Motor neuron (in vitro differentiated cells): ENCODE data around the gene NDUFAF8. TPM values are rescaled to one million over a fixed set of nuclear protein-coding genes. Genes with fewer than 3 reads are reported as not detected.

Experiments
- ATAC-seq, 8 experiments: fragments of 200-7000 bp; cut with Tn5 transposase; replicated peaks in 6 of 8; 2 replicates each; pipeline ENCODE4 v1.8.0; 2021; ENCODE audit warnings: mild to moderate bottlenecking in 8 of 8, moderate library complexity in 8 of 8
- H3K27ac ChIP-seq, 2 donors: fragments of 250-450 bp; sonication (Bioruptor Pico); 2 replicates each; pipeline ENCODE4 v1.9.0; 2021; ENCODE audit warnings: antibody characterized with exemption in 2 of 2, mild to moderate bottlenecking in 2 of 2, moderate library complexity in 1 of 2
- H3K4me1 ChIP-seq, 2 donors: fragments of 250-450 bp; sonication (Bioruptor Pico); replicated peaks in 1 of 2; 2 replicates each; pipeline ENCODE4 v1.6.1; 2021; ENCODE audit warnings: antibody characterized with exemption in 2 of 2, mild to moderate bottlenecking in 2 of 2, moderate library complexity in 1 of 2
- H3K4me3 ChIP-seq, 5 donors: fragments of 250-450 bp; sonication (Bioruptor Pico); 2 replicates each; pipeline ENCODE4 v1.9.0; 2021; ENCODE audit warnings: antibody characterized with exemption in 5 of 5, mild to moderate bottlenecking in 5 of 5, moderate library complexity in 4 of 5
- WGBS, 10 experiments: fragments of 450-650 bp; shearing (Covaris generic); methylation state at CpG; one replicate each; pipeline ENCODE4 v1.0.0; 2022; 5-methylcytosine and 5-hydroxymethylcytosine counted together
- in situ Hi-C, 9 experiments: fragments of 400-800 bp; cut with MboI; loops; one replicate each; pipeline ENCODE4 v1.15.0; 2021; ENCODE audit warnings: low sequenced_read_pairs in 9 of 9, low pct_unique_long_range_greater_than_20kb in 2 of 9; ENCODE audit not compliant: unreplicated experiment in 9 of 9
- total RNA-seq, 8 experiments: library from RNA; unstranded; fragments of 300-600 nt; gene quantifications; 2 replicates each; pipeline versions ENCODE4 v1.2.3 to v1.2.4, GENCODE V29; 2022

Gene NDUFAF8
- total RNA-seq, 8 experiments from 2014 or later: 23.9 to 200 (median 94.8) TPM

DNA sequence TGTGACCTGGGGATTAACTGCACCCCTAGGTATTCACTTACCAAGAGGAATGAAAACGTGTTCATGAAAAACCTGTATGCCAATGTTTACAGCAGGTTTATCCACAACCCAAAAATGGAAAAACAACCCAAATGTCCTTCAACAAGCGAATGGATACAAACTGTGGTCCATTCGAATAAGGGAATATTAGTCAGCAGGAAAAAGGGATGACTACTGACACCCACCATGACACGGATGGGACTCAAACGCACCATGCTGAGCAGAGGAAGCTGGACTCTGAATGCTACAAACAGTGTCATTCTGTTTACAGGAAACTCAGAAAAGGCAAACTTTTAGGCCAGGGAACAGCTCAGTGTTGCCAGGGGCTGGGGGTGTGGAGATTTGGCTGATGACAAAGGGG lies 51.1 kb downstream of the NDUFAF8 start:
- no peak for ATAC-seq
- WGBS, 10 experiments: 80 to 100% (median 93%) methylated on average over 1 to 5 of the region's 5 CpGs; no CpG with 5 or more reads in 1 of the 10 experiments
- H3K27ac ChIP-seq: no peak overlapping the region
- in situ Hi-C loops: loop anchor here in 3 of 9 experiments (25.0 kb wide), 1 partner anchor 197 kb away; no protein-coding TSS in a partner anchor
- peaks cover 10 to 13% of the 10 kb centered on the region in 2 donors for H3K4me1 ChIP-seq
- H3K4me3 ChIP-seq: no peak overlapping the region

Other genes with a start within 250 kb of the NDUFAF8 start
- gene CHMP6, start 247.5 kb upstream of the NDUFAF8 start, total RNA-seq: 10 to 100 TPM; 13.1 to 27.2 (median 21.7) TPM
- 10 to 100 TPM; 10.2 to 42.0 (median 28.6) TPM for gene BAIAP2, start 204.2 kb upstream of the NDUFAF8 start, total RNA-seq
- gene PVALEF, start 73.8 kb upstream of the NDUFAF8 start, total RNA-seq: under 1 TPM in 4 of 8 experiments, not detected in 4; 0.16 to 0.24 (median 0.21) TPM
- gene AATK, start 73.1 kb upstream of the NDUFAF8 start, total RNA-seq: 1 to 10 TPM in 6 of 8 experiments, under 1 TPM in 2; 0.36 to 8.1 (median 3.9) TPM
- 10 to 100 TPM in 6 of 8 experiments, 1 to 10 TPM in 2; 5.0 to 34.3 (median 14.8) TPM for gene CEP131, start 16.4 kb upstream of the NDUFAF8 start, total RNA-seq
- gene TEPSIN, start 263 bp upstream of the NDUFAF8 start, total RNA-seq: 10 to 100 TPM in 6 of 8 experiments, 1 to 10 TPM in 2; 5.9 to 36.0 (median 10.6) TPM
- 10 to 100 TPM; 29.0 to 57.1 (median 49.1) TPM for gene SLC38A10, start 56.0 kb downstream of the NDUFAF8 start, total RNA-seq
- gene BAHCC1, start 156.1 kb downstream of the NDUFAF8 start, total RNA-seq: 10 to 100 TPM in 4 of 8 experiments, 1 to 10 TPM in 4; 1.9 to 19.5 (median 10.4) TPM